OCI-LY7 (cell line): ENCODE results near the gene ARHGAP21.

Experiments
- EZH2phosphoT487 ChIP-seq: fragments of 200-600 bp; sonication (generic); IDR thresholded peaks from 2 replicates; pipeline ENCODE4 v1.6.1; 2018; ENCODE audit warnings: low read depth, borderline replicate concordance, mild to moderate bottlenecking, mixed run types, antibody characterized with exemption, low read length, moderate library complexity, mixed read lengths
- TF ChIP-seq, protein P1 (sequence below): fragments of 200-600 bp; sonication (generic); conservative IDR thresholded peaks from 2 replicates; pipeline ENCODE4 v1.5.1; 2014; ENCODE audit warnings: mild to moderate bottlenecking, antibody characterized with exemption, low read length, moderate library complexity, mixed read lengths

DNA sequence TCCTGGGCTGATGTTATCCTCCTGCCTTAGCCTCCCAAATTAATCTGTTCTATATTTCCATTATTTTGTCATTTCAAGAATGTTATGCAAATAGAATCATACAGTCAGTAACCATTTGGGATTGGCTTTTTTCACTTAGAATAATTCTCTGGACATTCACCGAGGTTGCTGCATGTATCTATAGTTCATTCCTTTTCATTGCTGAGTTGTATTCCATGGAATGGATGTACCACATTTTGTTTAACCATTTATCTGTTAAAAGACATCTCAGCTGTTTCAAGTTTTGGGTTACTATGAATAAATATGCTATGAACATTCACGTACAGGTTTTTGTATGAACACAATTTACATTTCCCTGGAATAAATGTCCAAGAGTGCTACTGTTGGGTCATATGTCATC, 44.9 kb downstream of the ARHGAP21 start:
- TF ChIP-seq, protein P1, sequence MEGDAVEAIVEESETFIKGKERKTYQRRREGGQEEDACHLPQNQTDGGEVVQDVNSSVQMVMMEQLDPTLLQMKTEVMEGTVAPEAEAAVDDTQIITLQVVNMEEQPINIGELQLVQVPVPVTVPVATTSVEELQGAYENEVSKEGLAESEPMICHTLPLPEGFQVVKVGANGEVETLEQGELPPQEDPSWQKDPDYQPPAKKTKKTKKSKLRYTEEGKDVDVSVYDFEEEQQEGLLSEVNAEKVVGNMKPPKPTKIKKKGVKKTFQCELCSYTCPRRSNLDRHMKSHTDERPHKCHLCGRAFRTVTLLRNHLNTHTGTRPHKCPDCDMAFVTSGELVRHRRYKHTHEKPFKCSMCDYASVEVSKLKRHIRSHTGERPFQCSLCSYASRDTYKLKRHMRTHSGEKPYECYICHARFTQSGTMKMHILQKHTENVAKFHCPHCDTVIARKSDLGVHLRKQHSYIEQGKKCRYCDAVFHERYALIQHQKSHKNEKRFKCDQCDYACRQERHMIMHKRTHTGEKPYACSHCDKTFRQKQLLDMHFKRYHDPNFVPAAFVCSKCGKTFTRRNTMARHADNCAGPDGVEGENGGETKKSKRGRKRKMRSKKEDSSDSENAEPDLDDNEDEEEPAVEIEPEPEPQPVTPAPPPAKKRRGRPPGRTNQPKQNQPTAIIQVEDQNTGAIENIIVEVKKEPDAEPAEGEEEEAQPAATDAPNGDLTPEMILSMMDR = no peak
- no peak for TF ChIP-seq EZH2phosphoT487
